ENCODE measurements around the gene SCAMP4. TPM values are rescaled to one million over a fixed set of nuclear protein-coding genes. Genes with fewer than 3 reads are reported as not detected.

The SCAMP4 gene
- total RNA-seq, 4 donors from 2014 or later: 18.8 to 38.4 (median 26.7) TPM

DNA sequence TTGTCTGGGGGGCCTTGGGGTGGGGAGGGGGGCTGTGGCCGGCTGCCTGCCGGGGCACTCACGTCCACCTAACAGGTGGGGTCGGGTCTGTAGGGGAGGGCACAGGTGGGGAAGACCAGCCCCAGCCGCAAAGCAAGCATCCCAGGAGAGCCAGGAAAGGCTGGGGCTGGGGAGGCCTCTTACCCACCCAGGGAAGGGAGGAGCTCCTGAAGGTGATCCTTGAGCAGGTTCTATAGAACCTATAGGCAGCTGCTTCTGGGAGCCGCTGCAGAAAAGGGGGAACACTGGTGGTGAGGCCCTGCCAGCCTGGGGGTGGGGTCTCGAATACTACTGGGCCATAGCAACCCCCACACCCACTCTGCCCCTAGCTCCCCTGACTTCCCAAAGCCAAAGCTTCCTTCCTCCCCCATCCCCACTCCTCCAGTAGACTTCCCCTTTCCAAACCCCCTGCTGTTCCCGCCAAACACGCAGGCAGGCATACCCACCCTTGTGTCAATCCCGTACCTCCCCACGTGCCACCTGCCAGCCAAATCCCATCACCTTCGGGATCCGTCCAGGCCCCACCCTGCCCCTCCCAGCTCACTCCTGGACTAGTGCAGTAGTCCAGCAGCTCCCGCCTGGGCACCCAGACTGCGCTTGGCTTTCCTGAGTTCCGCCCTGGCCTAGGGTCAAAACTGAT is 47.4 kb upstream of the SCAMP4 start:
- H3K27me3 ChIP-seq: peaks cover 8 to 14% (median 9%) of the 10 kb centered on the region in 3 donors
- intact Hi-C loops (cut with DNase I; ENCODE audit: low total_unique reads): no loop called here
- TF ChIP-seq POLR2A (IDR thresholded peaks at IDR 0.05): no peak
- TF ChIP-seq, protein P1, sequence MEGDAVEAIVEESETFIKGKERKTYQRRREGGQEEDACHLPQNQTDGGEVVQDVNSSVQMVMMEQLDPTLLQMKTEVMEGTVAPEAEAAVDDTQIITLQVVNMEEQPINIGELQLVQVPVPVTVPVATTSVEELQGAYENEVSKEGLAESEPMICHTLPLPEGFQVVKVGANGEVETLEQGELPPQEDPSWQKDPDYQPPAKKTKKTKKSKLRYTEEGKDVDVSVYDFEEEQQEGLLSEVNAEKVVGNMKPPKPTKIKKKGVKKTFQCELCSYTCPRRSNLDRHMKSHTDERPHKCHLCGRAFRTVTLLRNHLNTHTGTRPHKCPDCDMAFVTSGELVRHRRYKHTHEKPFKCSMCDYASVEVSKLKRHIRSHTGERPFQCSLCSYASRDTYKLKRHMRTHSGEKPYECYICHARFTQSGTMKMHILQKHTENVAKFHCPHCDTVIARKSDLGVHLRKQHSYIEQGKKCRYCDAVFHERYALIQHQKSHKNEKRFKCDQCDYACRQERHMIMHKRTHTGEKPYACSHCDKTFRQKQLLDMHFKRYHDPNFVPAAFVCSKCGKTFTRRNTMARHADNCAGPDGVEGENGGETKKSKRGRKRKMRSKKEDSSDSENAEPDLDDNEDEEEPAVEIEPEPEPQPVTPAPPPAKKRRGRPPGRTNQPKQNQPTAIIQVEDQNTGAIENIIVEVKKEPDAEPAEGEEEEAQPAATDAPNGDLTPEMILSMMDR (IDR thresholded peaks at IDR 0.05 in 4 of 5, conservative IDR thresholded peaks at IDR 0.05 in 1 of 5): no peak
- ATAC-seq (no peak), DNase-seq (no peak)
- in situ Hi-C loops (cut with MboI; ENCODE audit: low sequenced_read_pairs in 4 of 4): no loop called here
- H3K27ac ChIP-seq: peak overlapping the region; percentile 62 to 82 (median 76)
- no peaks in the 10 kb centered on the region for H3K36me3 ChIP-seq
- H3K9me3 ChIP-seq: no peaks in the 10 kb centered on the region
- peaks cover 21 to 35% of the 10 kb centered on the region in 2 donors for H3K4me1 ChIP-seq
- H3K4me3 ChIP-seq: peak overlapping the region; percentile 35 to 50 (median 46)

DNA sequence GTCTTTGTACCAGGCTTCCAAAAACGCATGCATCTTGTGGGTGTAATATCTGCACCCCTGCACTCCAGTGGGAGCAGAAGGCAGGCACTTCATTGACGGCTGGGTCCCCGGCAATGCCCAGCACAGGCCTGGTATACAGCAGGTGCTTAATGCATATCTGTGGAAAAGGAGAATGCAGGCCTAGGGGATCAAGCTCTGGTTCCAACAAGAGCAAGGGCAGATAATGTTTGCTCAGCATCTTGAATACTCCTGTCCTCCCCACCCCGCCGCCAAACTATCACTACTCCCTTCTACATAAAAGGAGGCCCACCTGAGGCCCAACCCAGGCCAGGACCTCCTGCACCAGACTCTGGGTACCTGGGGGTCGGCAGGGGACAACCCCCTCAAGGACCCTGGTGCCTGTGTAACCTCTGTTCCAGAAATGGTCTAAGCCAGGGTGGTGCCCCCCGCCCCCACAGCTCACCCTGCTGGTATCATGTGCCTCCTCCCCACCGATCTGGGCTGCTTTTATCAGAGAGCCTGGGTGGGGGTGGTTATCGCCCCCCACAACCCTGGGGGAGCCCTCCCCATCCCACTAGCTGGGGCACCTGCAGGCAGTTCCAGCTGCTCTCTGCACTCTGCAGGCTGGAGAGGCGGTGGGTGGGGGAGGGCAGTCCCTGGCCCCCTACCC is 46.7 kb upstream of the SCAMP4 start:
- Histone ChIP-seq H3K4me3 (no peak overlapping the region), H3K9me3 (no peaks in the 10 kb centered on the region), H3K27ac (peak overlapping the region in 3 of 4 donors; percentile 73 to 82 (median 80)), H3K27me3 (peaks cover 8 to 14% (median 8%) of the 10 kb centered on the region in 3 donors), H3K36me3 (no peaks in the 10 kb centered on the region), H3K4me1 (peaks cover 21 to 35% of the 10 kb centered on the region in 2 donors)
- in situ Hi-C loops (cut with MboI; ENCODE audit: low sequenced_read_pairs in 4 of 4): no loop called here
- intact Hi-C loops (cut with DNase I; ENCODE audit: low total_unique reads): no loop called here
- DNase-seq (no peak), ATAC-seq (no peak)
- TF ChIP-seq, protein P1 (IDR thresholded peaks at IDR 0.05 in 4 of 5, conservative IDR thresholded peaks at IDR 0.05 in 1 of 5): no peak
- TF ChIP-seq POLR2A (IDR thresholded peaks at IDR 0.05): no peak

DNA sequence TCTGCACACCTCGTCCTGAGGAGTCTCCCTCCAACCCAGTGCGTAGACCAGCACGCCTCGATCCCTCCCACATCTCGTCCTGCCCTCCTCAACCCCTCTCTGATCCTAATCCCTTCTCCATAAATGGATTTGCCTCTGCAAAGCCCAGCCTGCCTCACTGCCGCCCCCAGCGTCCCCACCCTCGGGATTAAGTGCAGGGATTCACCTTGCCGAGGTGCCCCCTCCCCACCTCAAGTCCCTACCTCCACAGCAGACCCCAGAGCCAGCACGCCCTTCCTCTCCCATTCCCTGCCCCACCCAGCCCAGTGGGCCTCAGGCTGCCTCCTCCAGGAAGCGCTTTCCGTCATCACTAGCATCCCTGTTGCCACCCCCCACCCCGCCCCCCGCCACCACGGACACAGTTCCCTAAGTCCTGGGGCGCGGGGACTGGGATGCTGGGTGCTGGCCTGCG is 45.8 kb upstream of the SCAMP4 start:
- Histone ChIP-seq H3K4me1 (peaks cover 21 to 35% of the 10 kb centered on the region in 2 donors), H3K4me3 (no peak overlapping the region), H3K27ac (peak overlapping the region in 2 of 4 donors; percentile 73 to 82), H3K27me3 (peaks cover 8 to 14% (median 8%) of the 10 kb centered on the region in 3 donors), H3K9me3 (no peaks in the 10 kb centered on the region), H3K36me3 (no peaks in the 10 kb centered on the region)
- ATAC-seq: no peak
- intact Hi-C loops (cut with DNase I; ENCODE audit: low total_unique reads): no loop called here
- in situ Hi-C loops (cut with MboI; ENCODE audit: low sequenced_read_pairs in 4 of 4): no loop called here
- TF ChIP-seq POLR2A (IDR thresholded peaks at IDR 0.05): no peak
- TF ChIP-seq, protein P1 (IDR thresholded peaks at IDR 0.05 in 4 of 5, conservative IDR thresholded peaks at IDR 0.05 in 1 of 5): no peak
- no peak for DNase-seq

DNA sequence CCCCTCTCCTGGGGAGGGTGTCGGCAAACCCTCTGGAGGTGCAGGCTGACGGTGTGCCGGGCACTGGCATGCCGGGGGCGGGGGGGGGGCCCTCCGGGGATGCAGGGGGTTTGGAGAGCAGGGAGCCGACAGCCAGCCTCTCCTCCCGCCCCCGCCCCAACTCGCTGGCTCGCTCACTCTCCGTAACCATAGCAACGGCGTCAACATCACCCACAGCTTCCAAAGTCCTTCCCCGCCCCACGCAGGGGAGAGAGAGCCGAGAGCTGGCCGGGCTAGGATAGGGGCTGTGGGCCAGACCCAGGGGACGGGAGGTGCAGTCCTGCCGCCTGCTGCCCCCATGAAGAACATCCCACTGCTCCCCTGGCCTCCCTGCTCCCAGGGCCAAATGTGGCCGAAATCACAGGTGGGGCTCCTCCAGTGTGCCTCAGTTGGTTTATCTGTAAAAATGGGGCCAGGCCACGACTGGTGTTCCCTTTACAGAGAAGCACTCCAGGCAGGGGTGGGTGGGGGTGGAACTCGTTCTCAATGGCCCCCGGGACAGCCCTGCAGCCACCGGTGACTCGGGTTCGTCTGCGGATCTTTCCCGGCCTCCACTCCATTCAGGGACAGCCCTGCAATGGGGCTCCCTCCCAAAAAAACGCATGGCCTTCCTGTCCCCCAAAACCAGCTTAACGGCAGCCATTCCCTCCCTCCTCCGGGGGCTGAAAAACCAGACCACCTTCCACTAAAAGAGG is 45.0 kb upstream of the SCAMP4 start:
- Histone ChIP-seq H3K9me3 (no peaks in the 10 kb centered on the region), H3K36me3 (no peaks in the 10 kb centered on the region), H3K27me3 (peaks cover 8 to 14% (median 8%) of the 10 kb centered on the region in 3 donors), H3K27ac (no peak overlapping the region), H3K4me3 (no peak overlapping the region), H3K4me1 (peaks cover 16 to 37% of the 10 kb centered on the region in 2 donors)
- ATAC-seq (no peak), DNase-seq (no peak)
- TF ChIP-seq, protein P1 (IDR thresholded peaks at IDR 0.05 in 4 of 5, conservative IDR thresholded peaks at IDR 0.05 in 1 of 5): no peak
- no peak for TF ChIP-seq POLR2A (IDR thresholded peaks at IDR 0.05)
- intact Hi-C loops (cut with DNase I; ENCODE audit: low total_unique reads) (loop anchor here (10.0 kb wide), 1 partner anchor 475 kb away; the partner anchor contains the start of gene NDUFS7), in situ Hi-C loops (cut with MboI; ENCODE audit: low sequenced_read_pairs in 4 of 4) (no loop called here)

Measured in gastrocnemius medialis (tissue), 4 donors.